ENCODE data around the gene MUC5B. TPM values are rescaled to one million over a fixed set of nuclear protein-coding genes. Genes with fewer than 3 reads are reported as not detected.

MUC5B gene
- total RNA-seq, 1 experiment from 2014 or later, result not detected

GRCh38 chr11:1302041-1302460 lies 79.2 kb downstream of the MUC5B start:
- H3K27me3 ChIP-seq (replicated peaks; ENCODE audit: insufficient read depth, low read depth, low read length, poor library complexity), result no peaks in the 10 kb centered on the region
- no TSS peak for BruUV-seq (replicated peaks)
- H3K4me3 ChIP-seq (ENCODE audit: low read depth, low read length, poor library complexity, severe bottlenecking), result no peak overlapping the region
- no peaks in the 10 kb centered on the region for H3K4me1 ChIP-seq (ENCODE audit: insufficient read depth, low read length, poor library complexity, severe bottlenecking)
- no peak overlapping the region for H3K27ac ChIP-seq (ENCODE audit: low read depth, low read length, poor library complexity, severe bottlenecking)
- ChIA-PET CTCF (no interaction called here), POLR2A (ENCODE audit: low non-redundant PET) (no interaction called here)
- no peak for TF ChIP-seq EZH2 (IDR thresholded peaks at IDR 0.05; ENCODE audit: borderline replicate concordance, low read depth, low read length, poor library complexity, severe bottlenecking)
- no peak for TF ChIP-seq CTCF (conservative IDR thresholded peaks at IDR 0.05; ENCODE audit: low read depth, low read length)
- intact Hi-C loops (cut with micrococcal nuclease; ENCODE audit: unreplicated experiment), result no loop called here
- H3K36me3 ChIP-seq (ENCODE audit: insufficient read depth, low read length, poor library complexity, severe bottlenecking), result no peaks in the 10 kb centered on the region
- no peaks in the 10 kb centered on the region for H3K9me3 ChIP-seq (ENCODE audit: low read depth, low read length, poor library complexity, severe bottlenecking)
- no peak for DNase-seq (ENCODE audit: low spot score)

- intact Hi-C loops (cut with micrococcal nuclease; ENCODE audit: unreplicated experiment), result no loop called here
- Histone ChIP-seq H3K27ac (ENCODE audit: low read depth, low read length, poor library complexity, severe bottlenecking) (no peak overlapping the region), H3K9me3 (ENCODE audit: low read depth, low read length, poor library complexity, severe bottlenecking) (no peaks in the 10 kb centered on the region), H3K4me3 (ENCODE audit: low read depth, low read length, poor library complexity, severe bottlenecking) (no peak overlapping the region), H3K4me1 (ENCODE audit: insufficient read depth, low read length, poor library complexity, severe bottlenecking) (no peaks in the 10 kb centered on the region), H3K36me3 (ENCODE audit: insufficient read depth, low read length, poor library complexity, severe bottlenecking) (no peaks in the 10 kb centered on the region), H3K27me3 (replicated peaks; ENCODE audit: insufficient read depth, low read depth, low read length, poor library complexity) (no peaks in the 10 kb centered on the region)
- ChIA-PET CTCF (no interaction called here), POLR2A (ENCODE audit: low non-redundant PET) (no interaction called here)
- no peak for DNase-seq (ENCODE audit: low spot score)
- TF ChIP-seq CTCF (conservative IDR thresholded peaks at IDR 0.05; ENCODE audit: low read depth, low read length), result no peak
- no peak for TF ChIP-seq EZH2 (IDR thresholded peaks at IDR 0.05; ENCODE audit: borderline replicate concordance, low read depth, low read length, poor library complexity, severe bottlenecking)
- no TSS peak for BruUV-seq (replicated peaks)
Observed at GRCh38 chr11:1302461-1303125, 79.7 kb downstream of the MUC5B start.

- Histone ChIP-seq H3K27ac (ENCODE audit: low read depth, low read length, poor library complexity, severe bottlenecking) (no peak overlapping the region), H3K36me3 (ENCODE audit: insufficient read depth, low read length, poor library complexity, severe bottlenecking) (no peaks in the 10 kb centered on the region), H3K27me3 (replicated peaks; ENCODE audit: insufficient read depth, low read depth, low read length, poor library complexity) (no peaks in the 10 kb centered on the region), H3K9me3 (ENCODE audit: low read depth, low read length, poor library complexity, severe bottlenecking) (no peaks in the 10 kb centered on the region), H3K4me3 (ENCODE audit: low read depth, low read length, poor library complexity, severe bottlenecking) (no peak overlapping the region), H3K4me1 (ENCODE audit: insufficient read depth, low read length, poor library complexity, severe bottlenecking) (peaks cover under 1% of the 10 kb centered on the region)
- ChIA-PET CTCF (no interaction called here), POLR2A (ENCODE audit: low non-redundant PET) (no interaction called here)
- TF ChIP-seq EZH2 (IDR thresholded peaks at IDR 0.05; ENCODE audit: borderline replicate concordance, low read depth, low read length, poor library complexity, severe bottlenecking) (no peak), CTCF (conservative IDR thresholded peaks at IDR 0.05; ENCODE audit: low read depth, low read length) (no peak)
- intact Hi-C loops (cut with micrococcal nuclease; ENCODE audit: unreplicated experiment), result no loop called here
- no TSS peak for BruUV-seq (replicated peaks)
- no peak for DNase-seq (ENCODE audit: low spot score)
Observed at GRCh38 chr11:1303126-1303821, 80.4 kb downstream of the MUC5B start.
